GM03348 (cell line): Measurements from ENCODE around the gene YWHAE.
"Not testable (repeated sequence)": the region's sequence is repeated elsewhere in the genome, so short reads cannot be mapped to it uniquely, and the experiment has no call there.

Experiments
- DNase-seq: peaks from one replicate; pipeline ENCODE4 v3.0.0; 2012; ENCODE audit warnings: low spot score

Gene YWHAE

GRCh38 chr17:1412185-1413110 lies 12.4 kb upstream of the YWHAE start:
- DNase-seq = no peak

- no peak for DNase-seq
Observed at GRCh38 chr17:1402262-1402586, 2.2 kb upstream of the YWHAE start.

DNA sequence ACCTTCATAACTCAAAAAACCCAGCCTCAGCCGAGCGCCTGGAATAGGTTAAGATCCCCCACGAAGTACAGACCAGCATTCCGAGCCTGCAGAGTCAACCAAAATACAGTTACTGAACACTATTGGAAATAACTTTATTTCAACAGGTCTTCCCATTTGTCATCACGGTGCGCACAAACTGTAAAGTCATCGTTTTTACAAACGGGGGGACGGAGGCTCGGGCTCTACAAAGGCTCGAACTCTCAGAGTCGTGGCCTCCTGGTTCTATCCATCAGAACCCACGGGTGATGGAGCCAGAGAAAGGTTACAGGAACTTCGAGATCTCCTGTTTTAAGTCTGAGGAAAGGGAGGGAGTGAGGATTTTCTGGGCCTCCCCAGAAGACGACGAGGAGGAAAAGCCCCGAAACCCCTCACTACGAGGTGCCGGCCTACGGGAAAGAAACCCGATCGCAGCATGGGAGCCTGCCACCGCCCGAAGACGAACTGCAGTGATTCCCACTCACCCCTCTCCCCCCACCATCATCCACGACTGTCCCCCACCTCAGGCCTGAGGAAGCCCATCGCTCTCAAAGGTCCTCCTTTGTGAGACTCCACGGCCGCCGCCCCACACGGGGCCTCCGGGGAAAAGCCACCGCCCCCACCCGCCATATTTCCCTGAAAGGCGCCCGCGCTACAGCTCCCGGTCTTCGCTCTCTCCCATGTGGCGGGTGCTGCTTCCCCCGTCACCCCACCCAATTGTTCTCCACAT lies 917 bp downstream of the YWHAE start:
- DNase-seq = no peak

DNA sequence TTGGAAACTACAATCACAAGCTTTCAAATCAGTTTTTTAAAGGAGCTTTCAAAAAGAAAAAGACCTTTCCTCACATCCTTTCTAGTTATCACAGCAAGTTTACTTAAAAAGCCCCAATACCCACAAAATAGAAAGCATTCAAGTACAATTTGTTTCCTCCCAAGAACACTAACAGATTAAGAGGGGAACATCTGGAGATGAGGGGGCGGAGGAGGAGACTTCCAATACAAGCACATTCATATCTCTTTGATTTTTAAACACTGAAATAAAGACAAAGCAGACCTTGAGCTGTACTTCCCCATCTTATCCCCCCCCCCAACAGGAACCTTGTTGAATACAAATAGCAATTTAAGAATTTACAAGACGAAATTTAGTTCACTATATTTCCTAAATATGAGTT lies 2.0 kb downstream of the YWHAE start:
- peak; percentile 35 for DNase-seq

GRCh38 chr17:1395876-1396665 lies 4.0 kb downstream of the YWHAE start:
- not testable (repeated sequence) for DNase-seq

DNA sequence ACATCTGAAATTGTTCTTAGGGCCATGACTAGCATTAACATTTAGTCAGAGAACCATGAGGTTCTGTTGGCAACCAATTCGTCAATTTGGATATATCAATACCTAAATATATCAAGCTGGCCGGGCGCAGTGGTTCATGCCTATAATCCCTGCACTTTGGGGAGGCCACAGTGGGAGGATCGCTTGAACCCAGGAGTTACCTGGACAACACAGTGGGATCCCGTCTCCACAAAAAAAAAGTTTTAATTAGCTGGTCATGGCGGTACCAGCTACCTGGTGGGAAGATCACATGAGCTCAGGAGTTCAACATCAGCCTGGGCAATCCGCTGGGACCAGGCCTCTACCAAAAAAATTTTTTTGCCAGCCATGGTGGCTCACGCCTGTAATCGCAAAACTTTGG lies 8.4 kb downstream of the YWHAE start:
- DNase-seq = no peak

DNA sequence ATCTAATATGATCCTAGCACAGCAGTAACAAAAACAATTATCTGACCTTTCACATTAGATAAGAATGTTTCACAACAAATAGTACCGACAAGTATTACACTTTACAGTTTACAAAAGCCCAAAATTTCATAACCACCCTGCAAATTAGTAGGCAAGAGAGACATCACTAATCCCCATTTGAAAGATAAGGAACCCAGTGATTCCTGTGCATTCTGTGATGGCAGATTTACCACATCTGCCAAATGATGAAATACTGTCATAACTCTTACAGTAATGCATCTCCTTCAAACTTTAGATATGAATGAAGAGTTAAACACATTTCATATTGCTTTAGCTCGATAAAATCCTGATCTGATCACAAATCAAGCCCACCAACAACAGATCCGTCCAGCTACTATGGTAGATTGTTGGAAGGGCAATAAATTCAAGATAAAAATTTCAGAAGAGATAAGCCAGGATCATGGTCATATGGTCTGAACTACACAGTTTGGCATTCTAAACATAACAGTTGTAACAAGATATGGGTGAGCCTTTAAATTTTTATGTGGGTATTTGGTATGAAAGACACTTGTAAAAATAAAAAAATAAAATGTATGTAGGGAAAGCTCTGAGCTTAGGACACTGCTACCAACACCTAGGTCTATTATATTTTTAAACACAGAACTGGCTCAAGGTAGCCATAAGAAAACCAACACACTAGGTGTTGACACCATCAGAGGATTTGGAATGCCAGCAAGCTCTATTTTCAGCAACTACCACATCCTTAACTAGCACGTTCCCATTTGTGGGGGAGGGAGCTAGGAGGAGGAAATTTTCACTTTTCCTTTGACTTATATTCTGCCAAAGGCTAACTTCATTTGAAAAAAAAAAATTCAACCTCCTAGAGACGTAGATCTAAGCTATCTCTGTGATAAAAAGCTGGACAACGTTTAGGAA lies 9.3 kb downstream of the YWHAE start:
- DNase-seq = no peak

DNA sequence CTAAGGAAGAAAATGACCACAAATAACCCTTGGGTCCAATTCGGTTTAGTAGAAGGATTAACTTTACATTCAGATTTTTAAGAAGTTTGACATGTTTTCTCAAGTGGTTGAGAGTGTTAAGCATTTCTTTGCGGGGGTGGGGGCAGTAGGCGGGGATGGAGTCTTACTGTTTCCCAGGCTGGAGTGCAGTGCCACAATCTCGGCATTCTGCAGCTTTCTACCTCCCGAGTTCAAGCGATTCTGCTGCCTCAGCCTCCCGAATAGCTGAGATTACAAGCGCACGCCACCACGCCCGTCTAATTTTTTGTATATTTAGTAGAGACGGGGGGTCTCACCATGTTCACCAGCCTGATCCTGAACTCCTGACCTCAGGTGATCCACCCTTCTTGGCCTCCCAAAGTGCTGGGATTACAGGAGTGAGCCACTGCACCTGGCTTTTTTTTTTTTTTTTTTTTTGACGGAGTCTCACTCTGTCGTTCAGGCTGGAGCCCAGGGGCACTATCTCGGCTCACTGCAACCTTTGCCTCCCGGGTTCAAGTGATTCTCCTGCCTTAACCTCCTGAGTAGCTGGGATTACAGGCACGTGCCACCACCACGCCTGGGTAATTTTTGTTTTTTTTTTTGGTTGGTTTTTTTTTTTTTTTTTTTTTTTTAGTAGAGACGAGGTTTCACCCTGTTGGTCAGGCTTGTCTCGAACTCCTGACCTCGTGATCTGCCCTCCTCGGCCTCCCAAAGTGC lies 12.4 kb downstream of the YWHAE start:
- DNase-seq = not testable (repeated sequence)

GRCh38 chr17:1386675-1387190 lies 13.3 kb downstream of the YWHAE start:
- DNase-seq = not testable (repeated sequence)

GRCh38 chr17:1386265-1386664 lies 13.8 kb downstream of the YWHAE start:
- DNase-seq = no peak

DNA sequence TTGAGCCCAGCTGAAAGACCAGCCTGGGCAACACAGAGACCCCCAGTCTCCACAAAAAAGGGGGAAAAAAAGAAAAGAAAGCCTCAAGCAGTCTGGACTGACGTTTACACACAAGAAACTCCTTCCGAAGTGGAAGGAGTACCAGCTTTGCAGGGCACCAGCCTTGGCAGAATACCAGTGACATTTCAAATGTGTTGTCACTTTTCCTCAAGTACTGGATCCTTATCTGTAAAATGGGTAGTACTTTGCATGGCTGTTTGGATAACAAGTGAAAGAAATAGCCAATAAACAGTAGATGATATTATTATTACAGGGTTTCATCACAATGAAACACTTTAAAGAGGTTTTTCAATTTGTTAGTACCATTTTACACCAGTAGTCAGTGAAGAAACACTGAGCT lies 14.2 kb downstream of the YWHAE start:
- no peak for DNase-seq

GRCh38 chr17:1384905-1385435 lies 15.1 kb downstream of the YWHAE start:
- no peak for DNase-seq

- DNase-seq = no peak
Observed at GRCh38 chr17:1379930-1380313, 20.1 kb downstream of the YWHAE start.

GRCh38 chr17:1379208-1379929 lies 20.7 kb downstream of the YWHAE start:
- no peak for DNase-seq

GRCh38 chr17:1378476-1378860 lies 21.6 kb downstream of the YWHAE start:
- not testable (repeated sequence) for DNase-seq

- DNase-seq = no peak
Observed at GRCh38 chr17:1377334-1377733, 22.7 kb downstream of the YWHAE start.

- DNase-seq = no peak
Observed at GRCh38 chr17:1376061-1376460, 24.0 kb downstream of the YWHAE start.

- DNase-seq = no peak
Observed at GRCh38 chr17:1375615-1376014, 24.4 kb downstream of the YWHAE start.

GRCh38 chr17:1374431-1375177 lies 25.4 kb downstream of the YWHAE start:
- no peak for DNase-seq
